HCT116 (cell line): ENCODE measurements around the gene MFSD6. TPM values are rescaled to one million over a fixed set of nuclear protein-coding genes. Genes with fewer than 3 reads are reported as not detected.

Experiments
- ATAC-seq: fragments of 200-7000 bp; cut with Tn5 transposase; 2 replicates; pipeline ENCODE4 v1.9.1; 2020; ENCODE audit warnings: mild to moderate bottlenecking, moderate library complexity
- BruUV-seq: library from RNA; stranded (reverse); fragments of 400-500 nt; replicated peaks from 2 replicates; lab custom pipeline; 2021; lab: Mats Ljungman, UMichigan
- CTCF ChIA-PET: fragments of 300-600 bp; sonication (Branson Sonifier 250); formaldehyde crosslinking; loops from one replicate; lab custom pipeline; 2021; ENCODE audit warnings: antibody characterized with exemption; lab: Charles Lee
- POLR2A ChIA-PET: fragments of 300-600, 350-600 bp; sonication (Branson Sonifier 250); formaldehyde crosslinking; loops from one replicate; lab custom pipeline; 2021; ENCODE audit warnings: antibody characterized with exemption; lab: Charles Lee
- RAD21 ChIA-PET, 2 experiments: fragments of 300-600 bp; sonication (Branson Sonifier 250); formaldehyde crosslinking; loops; one replicate each; lab custom pipeline; 2023; ENCODE audit warnings: low total read pairs in 2 of 2; ENCODE audit not compliant: uncharacterized antibody in 2 of 2, unreplicated experiment in 2 of 2, low non-redundant PET in 1 of 2; lab: Charles Lee
- DNase-seq: peaks from one replicate; pipeline ENCODE4 v3.0.0-alpha.2; 2010; ENCODE audit warnings: low read depth, low spot score
- H2AFZ ChIP-seq: fragments of 200-600 bp; shearing (Covaris generic), sonication (generic); 2 replicates; pipeline ENCODE4 v1.6.1; 2017; ENCODE audit warnings: low read depth, mixed run types, mixed read lengths, antibody characterized with exemption, low read length; ENCODE audit not compliant: poor library complexity, severe bottlenecking
- H3K27ac ChIP-seq: 2 replicates; pipeline ENCODE4 v1.5.1; 2012; ENCODE audit warnings: low read depth, low read length
- H3K27me3 ChIP-seq: fragments of 200-600 bp; sonication (generic); 2 replicates; pipeline ENCODE4 v1.6.1; 2016; ENCODE audit warnings: mixed run types, low read length, mixed read lengths; ENCODE audit not compliant: insufficient read depth
- H3K36me3 ChIP-seq, 2 experiments: fragments of 200-500 bp in 1 of 2; fragments of 200-600 bp in 1 of 2; sonication (Bioruptor generic) in 1 of 2; sonication (generic) in 1 of 2; 2 replicates each; pipeline versions ENCODE4 v1.5.1 to v1.6.1; 2014 to 2016; ENCODE audit warnings: low read length in 2 of 2, inconsistent platforms in 1 of 2, mixed read lengths in 1 of 2, mixed run types in 1 of 2; ENCODE audit not compliant: insufficient read depth in 2 of 2, control insufficient read depth in 1 of 2
- H3K4me1 ChIP-seq, 2 experiments: fragments of 200-600 bp in 1 of 2; sonication (generic) in 1 of 2; 2 replicates each; pipeline versions ENCODE4 v1.5.1 to v1.6.1; 2012 to 2017; ENCODE audit warnings: low read length in 2 of 2, inconsistent platforms in 1 of 2, mild to moderate bottlenecking in 1 of 2, mixed read lengths in 1 of 2, mixed run types in 1 of 2, moderate library complexity in 1 of 2; ENCODE audit not compliant: insufficient read depth in 2 of 2, control insufficient read depth in 1 of 2
- H3K4me2 ChIP-seq: fragments of 200-600 bp; sonication (generic); 2 replicates; pipeline ENCODE4 v1.6.1; 2017; ENCODE audit warnings: mixed run types, low read length, mixed read lengths
- H3K4me3 ChIP-seq, 2 experiments: fragments of 200-600 bp in 1 of 2; sonication (generic) in 1 of 2; replicated peaks in 1 of 2; 2 replicates each; pipeline ENCODE4 v1.5.1; 2011 to 2016; ENCODE audit warnings: low read length in 2 of 2, control low read depth in 1 of 2, low read depth in 1 of 2, mild to moderate bottlenecking in 1 of 2, mixed read lengths in 1 of 2, mixed run types in 1 of 2
- H3K79me2 ChIP-seq: fragments of 200-600 bp; sonication (generic); 2 replicates; pipeline ENCODE4 v1.6.1; 2017; ENCODE audit warnings: mild to moderate bottlenecking, mixed run types, low read length, moderate library complexity, mixed read lengths; ENCODE audit not compliant: insufficient read depth
- H3K9ac ChIP-seq: fragments of 200-600 bp; sonication (generic); 2 replicates; pipeline ENCODE4 v1.6.1; 2016; ENCODE audit warnings: low read length, mixed read lengths
- H3K9me2 ChIP-seq: fragments of 200-600 bp; sonication (generic), shearing (Covaris generic); 2 replicates; pipeline ENCODE4 v1.6.1; 2017; ENCODE audit warnings: mixed run types, mild to moderate bottlenecking, moderate library complexity; ENCODE audit not compliant: insufficient read depth
- H3K9me3 ChIP-seq, 2 experiments: fragments of 200-500 bp in 1 of 2; fragments of 200-600 bp in 1 of 2; sonication (Bioruptor generic) in 1 of 2; sonication (generic) in 1 of 2; 2 replicates each; pipeline ENCODE4 v1.6.1; 2014 to 2017; ENCODE audit warnings: low read length in 2 of 2, mixed read lengths in 2 of 2, inconsistent platforms in 1 of 2, low read depth in 1 of 2, mild to moderate bottlenecking in 1 of 2, mixed run types in 1 of 2, moderate library complexity in 1 of 2; ENCODE audit not compliant: control insufficient read depth in 1 of 2, insufficient read depth in 1 of 2
- H4K20me1 ChIP-seq: fragments of 200-600 bp; sonication (generic), shearing (Covaris generic); 2 replicates; pipeline ENCODE4 v1.6.1; 2017; ENCODE audit warnings: mixed run types, mild to moderate bottlenecking, moderate library complexity; ENCODE audit not compliant: insufficient read depth
- CBX3 ChIP-seq: IDR thresholded peaks from 2 replicates; pipeline ENCODE4 v1.6.1; 2012; ENCODE audit warnings: low read depth
- CEBPB ChIP-seq: IDR thresholded peaks from 2 replicates; pipeline ENCODE4 v1.6.1; 2012; ENCODE audit warnings: low read depth
- EGR1 ChIP-seq: IDR thresholded peaks from 2 replicates; pipeline ENCODE4 v1.6.1; 2012; ENCODE audit warnings: low read depth
- ELF1 ChIP-seq: IDR thresholded peaks from 2 replicates; pipeline ENCODE4 v1.6.1; 2012; ENCODE audit warnings: low read depth, borderline replicate concordance
- FOSL1 ChIP-seq: IDR thresholded peaks from 2 replicates; pipeline ENCODE4 v1.6.1; 2012; ENCODE audit warnings: low read depth
- RAD21 ChIP-seq: IDR thresholded peaks from 2 replicates; pipeline ENCODE4 v1.6.1; 2012; ENCODE audit warnings: low read depth, mild to moderate bottlenecking
- SIN3A ChIP-seq: IDR thresholded peaks from 2 replicates; pipeline ENCODE4 v1.6.1; 2012; ENCODE audit warnings: low read depth
- SP1 ChIP-seq: IDR thresholded peaks from 2 replicates; pipeline ENCODE4 v1.6.1; 2012; ENCODE audit warnings: low read depth
- SRF ChIP-seq: IDR thresholded peaks from 2 replicates; pipeline ENCODE4 v1.6.1; 2012; ENCODE audit warnings: low read depth
- TCF7L2 ChIP-seq: IDR thresholded peaks from 2 replicates; pipeline ENCODE4 v1.7.0; 2011; ENCODE audit warnings: borderline replicate concordance, inconsistent platforms; ENCODE audit not compliant: insufficient read depth, insufficient read length; ENCODE audit errors: extremely low read depth
- YY1 ChIP-seq: IDR thresholded peaks from 2 replicates; pipeline ENCODE4 v1.6.1; 2011; ENCODE audit warnings: low read length, low read depth, moderate library complexity, mild to moderate bottlenecking; ENCODE audit not compliant: insufficient replicate concordance; ENCODE audit errors: extremely low read depth
- ZFX ChIP-seq: fragments of 450-650 bp; IDR thresholded peaks from 2 replicates; pipeline ENCODE4 v1.6.1; 2017
- ZNF274 ChIP-seq: fragments of 200-500 bp; sonication (Bioruptor generic); IDR thresholded peaks from 2 replicates; pipeline ENCODE4 v1.6.1; 2014; ENCODE audit warnings: mild to moderate bottlenecking, low read depth, low read length, inconsistent platforms
- intact Hi-C: fragments of 100-400 bp; cut with micrococcal nuclease; formaldehyde crosslinking; loops from 2 replicates; pipeline ENCODE4 v1.10.0; 2022
- total RNA-seq: library from RNA; stranded (reverse); gene quantifications from one replicate; pipeline ENCODE4 v1.2.1, GENCODE V29; 2021; ENCODE audit not compliant: unreplicated experiment
- TF ChIP-seq, protein P1 (sequence below): IDR thresholded peaks from 2 replicates; pipeline ENCODE4 v1.6.1; 2012
- TF ChIP-seq, protein P2 (sequence below): IDR thresholded peaks from 2 replicates; pipeline ENCODE4 v1.6.1; 2012
- TF ChIP-seq, protein P3 (sequence below): IDR thresholded peaks from 2 replicates; pipeline ENCODE4 v1.6.1; 2011; ENCODE audit warnings: mild to moderate bottlenecking, low read length, moderate library complexity; ENCODE audit not compliant: insufficient replicate concordance; ENCODE audit errors: extremely low read depth
- TF ChIP-seq, protein P4 (sequence below): IDR thresholded peaks from 2 replicates; pipeline ENCODE4 v1.6.1; 2012; ENCODE audit warnings: low read depth
- TF ChIP-seq, protein P5 (sequence below), 3 experiments: fragments of 200-600 bp in 1 of 3; sonication (generic) in 1 of 3; IDR thresholded peaks in 2 of 3; conservative IDR thresholded peaks in 1 of 3; 2 replicates each; pipeline ENCODE4 v1.5.1; 2012 to 2017; ENCODE audit warnings: low read depth in 2 of 3, low read length in 2 of 3, antibody characterized with exemption in 1 of 3, borderline replicate concordance in 1 of 3, control low read depth in 1 of 3, mild to moderate bottlenecking in 1 of 3, mixed read lengths in 1 of 3, mixed run types in 1 of 3, moderate library complexity in 1 of 3; ENCODE audit not compliant: insufficient read depth in 1 of 3

MFSD6 gene
- total RNA-seq, 1 experiment from 2014 or later, result 18.6 TPM

DNA sequence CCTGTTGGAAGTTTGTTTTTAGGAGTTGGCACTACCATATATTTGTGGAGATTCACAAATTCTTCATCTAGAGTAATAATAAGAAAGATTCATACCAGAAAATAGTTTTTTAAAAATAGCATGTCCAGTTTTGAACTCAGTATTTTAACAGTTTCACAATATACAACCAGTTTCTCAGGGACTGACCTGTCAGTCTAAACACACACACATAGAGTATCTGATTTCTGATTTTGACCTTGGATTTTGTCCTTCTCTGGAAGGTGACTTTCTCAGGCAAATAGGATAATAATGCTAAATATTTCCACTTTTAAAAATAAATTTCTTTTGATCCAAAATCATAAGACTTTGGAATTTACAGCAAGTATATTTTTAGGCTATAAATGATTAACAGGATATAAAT, 32.0 kb downstream of the MFSD6 start:
- Histone ChIP-seq H3K4me1 (no peaks in the 10 kb centered on the region), H3K79me2 (no peaks in the 10 kb centered on the region), H3K9ac (no peak overlapping the region), H2AFZ (no peak overlapping the region), H3K27ac (no peak overlapping the region), H3K9me2 (no peaks in the 10 kb centered on the region)
- ChIA-PET POLR2A (no interaction called here), CTCF (no interaction called here), RAD21 (no interaction called here)
- no peak for ATAC-seq
- TF ChIP-seq SP1, result no peak
- TF ChIP-seq, protein P1, sequence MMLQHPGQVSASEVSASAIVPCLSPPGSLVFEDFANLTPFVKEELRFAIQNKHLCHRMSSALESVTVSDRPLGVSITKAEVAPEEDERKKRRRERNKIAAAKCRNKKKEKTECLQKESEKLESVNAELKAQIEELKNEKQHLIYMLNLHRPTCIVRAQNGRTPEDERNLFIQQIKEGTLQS, result no peak
- TF ChIP-seq SIN3A, result no peak
- TF ChIP-seq CEBPB, result no peak
- TF ChIP-seq TCF7L2, result no peak
- no peak for TF ChIP-seq ZNF274
- no peak for TF ChIP-seq CBX3
- TF ChIP-seq, protein P2, sequence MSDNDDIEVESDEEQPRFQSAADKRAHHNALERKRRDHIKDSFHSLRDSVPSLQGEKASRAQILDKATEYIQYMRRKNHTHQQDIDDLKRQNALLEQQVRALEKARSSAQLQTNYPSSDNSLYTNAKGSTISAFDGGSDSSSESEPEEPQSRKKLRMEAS, result no peak
- TF ChIP-seq FOSL1, result no peak
- no peak for TF ChIP-seq RAD21
- no peak for TF ChIP-seq EGR1
- TF ChIP-seq, protein P3, sequence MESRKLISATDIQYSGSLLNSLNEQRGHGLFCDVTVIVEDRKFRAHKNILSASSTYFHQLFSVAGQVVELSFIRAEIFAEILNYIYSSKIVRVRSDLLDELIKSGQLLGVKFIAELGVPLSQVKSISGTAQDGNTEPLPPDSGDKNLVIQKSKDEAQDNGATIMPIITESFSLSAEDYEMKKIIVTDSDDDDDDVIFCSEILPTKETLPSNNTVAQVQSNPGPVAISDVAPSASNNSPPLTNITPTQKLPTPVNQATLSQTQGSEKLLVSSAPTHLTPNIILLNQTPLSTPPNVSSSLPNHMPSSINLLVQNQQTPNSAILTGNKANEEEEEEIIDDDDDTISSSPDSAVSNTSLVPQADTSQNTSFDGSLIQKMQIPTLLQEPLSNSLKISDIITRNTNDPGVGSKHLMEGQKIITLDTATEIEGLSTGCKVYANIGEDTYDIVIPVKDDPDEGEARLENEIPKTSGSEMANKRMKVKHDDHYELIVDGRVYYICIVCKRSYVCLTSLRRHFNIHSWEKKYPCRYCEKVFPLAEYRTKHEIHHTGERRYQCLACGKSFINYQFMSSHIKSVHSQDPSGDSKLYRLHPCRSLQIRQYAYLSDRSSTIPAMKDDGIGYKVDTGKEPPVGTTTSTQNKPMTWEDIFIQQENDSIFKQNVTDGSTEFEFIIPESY, result no peak
- no peak for TF ChIP-seq YY1
- TF ChIP-seq, protein P4, sequence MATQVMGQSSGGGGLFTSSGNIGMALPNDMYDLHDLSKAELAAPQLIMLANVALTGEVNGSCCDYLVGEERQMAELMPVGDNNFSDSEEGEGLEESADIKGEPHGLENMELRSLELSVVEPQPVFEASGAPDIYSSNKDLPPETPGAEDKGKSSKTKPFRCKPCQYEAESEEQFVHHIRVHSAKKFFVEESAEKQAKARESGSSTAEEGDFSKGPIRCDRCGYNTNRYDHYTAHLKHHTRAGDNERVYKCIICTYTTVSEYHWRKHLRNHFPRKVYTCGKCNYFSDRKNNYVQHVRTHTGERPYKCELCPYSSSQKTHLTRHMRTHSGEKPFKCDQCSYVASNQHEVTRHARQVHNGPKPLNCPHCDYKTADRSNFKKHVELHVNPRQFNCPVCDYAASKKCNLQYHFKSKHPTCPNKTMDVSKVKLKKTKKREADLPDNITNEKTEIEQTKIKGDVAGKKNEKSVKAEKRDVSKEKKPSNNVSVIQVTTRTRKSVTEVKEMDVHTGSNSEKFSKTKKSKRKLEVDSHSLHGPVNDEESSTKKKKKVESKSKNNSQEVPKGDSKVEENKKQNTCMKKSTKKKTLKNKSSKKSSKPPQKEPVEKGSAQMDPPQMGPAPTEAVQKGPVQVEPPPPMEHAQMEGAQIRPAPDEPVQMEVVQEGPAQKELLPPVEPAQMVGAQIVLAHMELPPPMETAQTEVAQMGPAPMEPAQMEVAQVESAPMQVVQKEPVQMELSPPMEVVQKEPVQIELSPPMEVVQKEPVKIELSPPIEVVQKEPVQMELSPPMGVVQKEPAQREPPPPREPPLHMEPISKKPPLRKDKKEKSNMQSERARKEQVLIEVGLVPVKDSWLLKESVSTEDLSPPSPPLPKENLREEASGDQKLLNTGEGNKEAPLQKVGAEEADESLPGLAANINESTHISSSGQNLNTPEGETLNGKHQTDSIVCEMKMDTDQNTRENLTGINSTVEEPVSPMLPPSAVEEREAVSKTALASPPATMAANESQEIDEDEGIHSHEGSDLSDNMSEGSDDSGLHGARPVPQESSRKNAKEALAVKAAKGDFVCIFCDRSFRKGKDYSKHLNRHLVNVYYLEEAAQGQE, result no peak
- TF ChIP-seq, protein P5, sequence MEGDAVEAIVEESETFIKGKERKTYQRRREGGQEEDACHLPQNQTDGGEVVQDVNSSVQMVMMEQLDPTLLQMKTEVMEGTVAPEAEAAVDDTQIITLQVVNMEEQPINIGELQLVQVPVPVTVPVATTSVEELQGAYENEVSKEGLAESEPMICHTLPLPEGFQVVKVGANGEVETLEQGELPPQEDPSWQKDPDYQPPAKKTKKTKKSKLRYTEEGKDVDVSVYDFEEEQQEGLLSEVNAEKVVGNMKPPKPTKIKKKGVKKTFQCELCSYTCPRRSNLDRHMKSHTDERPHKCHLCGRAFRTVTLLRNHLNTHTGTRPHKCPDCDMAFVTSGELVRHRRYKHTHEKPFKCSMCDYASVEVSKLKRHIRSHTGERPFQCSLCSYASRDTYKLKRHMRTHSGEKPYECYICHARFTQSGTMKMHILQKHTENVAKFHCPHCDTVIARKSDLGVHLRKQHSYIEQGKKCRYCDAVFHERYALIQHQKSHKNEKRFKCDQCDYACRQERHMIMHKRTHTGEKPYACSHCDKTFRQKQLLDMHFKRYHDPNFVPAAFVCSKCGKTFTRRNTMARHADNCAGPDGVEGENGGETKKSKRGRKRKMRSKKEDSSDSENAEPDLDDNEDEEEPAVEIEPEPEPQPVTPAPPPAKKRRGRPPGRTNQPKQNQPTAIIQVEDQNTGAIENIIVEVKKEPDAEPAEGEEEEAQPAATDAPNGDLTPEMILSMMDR (IDR thresholded peaks at IDR 0.05 in 2 of 3, conservative IDR thresholded peaks at IDR 0.05 in 1 of 3; ENCODE audit: borderline replicate concordance in 1 of 3, insufficient read depth in 1 of 3, low read depth in 2 of 3, low read length in 2 of 3), result no peak
- no peak for TF ChIP-seq ELF1
- TF ChIP-seq SRF, result no peak
- TF ChIP-seq ZFX, result no peak
- TF ChIP-seq, all 23 proteins: peak for 0
- intact Hi-C loops, result no loop called here
- Histone ChIP-seq H3K27me3 (no peaks in the 10 kb centered on the region), H3K9me3 (no peaks in the 10 kb centered on the region), H3K36me3 (no peaks in the 10 kb centered on the region), H3K4me3 (no peak overlapping the region), H3K4me2 (no peak overlapping the region), H4K20me1 (no peaks in the 10 kb centered on the region)
- no TSS peak for BruUV-seq
- no peak for DNase-seq
